Activated CD8-positive, alpha-beta T cell treated with anti-CD3 and anti-CD28 coated beads for 36 hours (primary cell): ENCODE measurements around the gene ABCC12. TPM values are rescaled to one million over a fixed set of nuclear protein-coding genes. Genes with fewer than 3 reads are reported as not detected.

Source experiments
- ATAC-seq: fragments of 200-7000 bp; cut with Tn5 transposase; one replicate; pipeline ENCODE4 v1.10.0; 2021; ENCODE audit warnings: mild to moderate bottlenecking, moderate library complexity
- CTCF ChIA-PET: fragments of 350-600 bp; sonication (Branson Sonifier 250); formaldehyde crosslinking; loops from one replicate; lab custom pipeline; 2021; ENCODE audit warnings: antibody characterized with exemption; lab: Charles Lee
- POLR2A ChIA-PET: fragments of 350-600 bp; sonication (Branson Sonifier 250); formaldehyde crosslinking; loops from one replicate; lab custom pipeline; 2021; ENCODE audit warnings: antibody characterized with exemption; lab: Charles Lee
- DNase-seq: peaks from one replicate; pipeline ENCODE4 v3.0.0-alpha.2; 2020
- H3K27ac Mint-ChIP-seq: one replicate; pipeline ENCODE4 v1.8.0; 2021; ENCODE audit warnings: mild to moderate bottlenecking, mixed read lengths
- H3K27me3 Mint-ChIP-seq: one replicate; pipeline ENCODE4 v1.8.0; 2021; ENCODE audit warnings: mixed read lengths
- H3K36me3 Mint-ChIP-seq: one replicate; pipeline ENCODE4 v1.8.0; 2021; ENCODE audit warnings: low read depth, mixed read lengths
- H3K4me1 Mint-ChIP-seq: one replicate; pipeline ENCODE4 v1.8.0; 2021; ENCODE audit warnings: low read depth, mixed read lengths
- H3K4me3 Mint-ChIP-seq: one replicate; pipeline ENCODE4 v1.8.0; 2021; ENCODE audit warnings: mild to moderate bottlenecking, moderate library complexity, mixed read lengths
- H3K9me3 Mint-ChIP-seq: one replicate; pipeline ENCODE4 v1.8.0; 2021; ENCODE audit warnings: mixed read lengths
- intact Hi-C: fragments of 100-400 bp; cut with micrococcal nuclease; formaldehyde crosslinking; loops from one replicate; pipeline ENCODE4 v1.10.0; 2022
- total RNA-seq, 2 experiments: library from RNA; stranded (reverse); gene quantifications; one replicate each; pipeline ENCODE4 v1.2.3, GENCODE V29; 2021
- TF ChIP-seq, protein P1 (sequence below): fragments of 200-600 bp; IDR thresholded peaks from one replicate; pipeline ENCODE4 v1.8.0; 2022; ENCODE audit warnings: antibody characterized with exemption, mild to moderate bottlenecking

ABCC12 gene
- total RNA-seq, 2 experiments from 2014 or later = not detected

DNA sequence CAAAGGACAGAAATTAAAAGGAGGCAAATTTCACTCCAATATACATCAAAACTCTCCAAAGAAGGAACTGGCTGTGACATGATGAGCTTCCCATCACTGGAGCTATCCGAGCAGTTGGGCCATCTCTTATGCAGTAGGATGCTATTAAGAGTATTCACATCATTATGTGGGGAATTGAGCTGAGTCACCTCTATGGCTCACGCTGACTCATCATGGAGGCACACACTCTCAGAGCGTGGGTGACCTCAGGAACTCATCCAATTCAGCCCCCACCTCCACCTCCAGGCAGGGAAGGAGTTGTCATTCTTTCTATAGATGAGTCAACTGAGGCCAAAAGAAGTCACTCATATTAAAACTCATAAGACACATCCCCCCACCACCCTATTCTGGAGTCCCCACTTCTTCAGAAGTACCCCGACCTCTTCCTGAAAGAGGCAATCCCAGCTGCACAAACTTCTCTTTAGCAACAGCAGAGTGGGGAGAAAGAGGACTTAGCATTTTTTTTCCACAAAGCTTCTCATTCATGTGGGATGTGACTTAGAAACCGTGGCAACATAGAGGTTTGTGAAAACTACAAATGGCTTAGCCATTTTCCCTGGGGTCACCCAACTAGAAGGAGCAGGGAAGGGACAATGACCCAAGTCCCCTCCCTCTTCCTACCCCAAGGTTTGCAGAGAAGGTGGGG lies 32.5 kb downstream of the ABCC12 start:
- Mint-ChIP-seq H3K27ac (no peak overlapping the region), H3K4me3 (no peak overlapping the region), H3K36me3 (no peaks in the 10 kb centered on the region), H3K9me3 (no peaks in the 10 kb centered on the region), H3K27me3 (peaks cover 9% of the 10 kb centered on the region), H3K4me1 (peaks cover 6% of the 10 kb centered on the region)
- CTCF ChIA-PET = interaction anchor here (1.3 to 1.9 kb wide), 3 partner anchors 41 to 982 kb away, joined by 3 to 6 read pairs (median 5); partner anchors contain the start of gene NETO2
- DNase-seq (peak; percentile 66), ATAC-seq (peak; percentile 84)
- TF ChIP-seq, protein P1, sequence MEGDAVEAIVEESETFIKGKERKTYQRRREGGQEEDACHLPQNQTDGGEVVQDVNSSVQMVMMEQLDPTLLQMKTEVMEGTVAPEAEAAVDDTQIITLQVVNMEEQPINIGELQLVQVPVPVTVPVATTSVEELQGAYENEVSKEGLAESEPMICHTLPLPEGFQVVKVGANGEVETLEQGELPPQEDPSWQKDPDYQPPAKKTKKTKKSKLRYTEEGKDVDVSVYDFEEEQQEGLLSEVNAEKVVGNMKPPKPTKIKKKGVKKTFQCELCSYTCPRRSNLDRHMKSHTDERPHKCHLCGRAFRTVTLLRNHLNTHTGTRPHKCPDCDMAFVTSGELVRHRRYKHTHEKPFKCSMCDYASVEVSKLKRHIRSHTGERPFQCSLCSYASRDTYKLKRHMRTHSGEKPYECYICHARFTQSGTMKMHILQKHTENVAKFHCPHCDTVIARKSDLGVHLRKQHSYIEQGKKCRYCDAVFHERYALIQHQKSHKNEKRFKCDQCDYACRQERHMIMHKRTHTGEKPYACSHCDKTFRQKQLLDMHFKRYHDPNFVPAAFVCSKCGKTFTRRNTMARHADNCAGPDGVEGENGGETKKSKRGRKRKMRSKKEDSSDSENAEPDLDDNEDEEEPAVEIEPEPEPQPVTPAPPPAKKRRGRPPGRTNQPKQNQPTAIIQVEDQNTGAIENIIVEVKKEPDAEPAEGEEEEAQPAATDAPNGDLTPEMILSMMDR = no peak
- POLR2A ChIA-PET = interaction anchor here (0.7 kb wide), 1 partner anchor 872 kb away, joined by 3 read pairs; no protein-coding TSS in a partner anchor
- intact Hi-C loops = no loop called here

DNA sequence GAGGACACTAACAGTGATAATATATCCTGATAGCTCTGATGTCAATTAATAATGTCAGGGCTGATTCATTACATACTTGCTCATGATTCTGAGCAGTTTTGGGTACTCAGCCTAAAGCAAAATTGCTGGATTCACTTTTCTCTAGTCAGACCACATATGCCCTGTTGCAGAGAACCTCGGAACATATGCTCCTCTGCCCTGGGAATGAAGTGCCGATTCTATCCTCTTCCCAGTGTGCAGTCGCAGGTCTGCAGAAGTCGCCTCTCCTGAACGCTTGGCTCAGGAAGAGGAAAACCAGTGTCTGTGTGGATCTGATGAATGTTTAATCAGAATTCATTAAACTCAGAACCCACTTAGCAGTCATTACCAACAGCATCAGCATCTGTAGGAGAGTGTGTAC lies 34.5 kb downstream of the ABCC12 start:
- intact Hi-C loops = no loop called here
- DNase-seq = no peak

DNA sequence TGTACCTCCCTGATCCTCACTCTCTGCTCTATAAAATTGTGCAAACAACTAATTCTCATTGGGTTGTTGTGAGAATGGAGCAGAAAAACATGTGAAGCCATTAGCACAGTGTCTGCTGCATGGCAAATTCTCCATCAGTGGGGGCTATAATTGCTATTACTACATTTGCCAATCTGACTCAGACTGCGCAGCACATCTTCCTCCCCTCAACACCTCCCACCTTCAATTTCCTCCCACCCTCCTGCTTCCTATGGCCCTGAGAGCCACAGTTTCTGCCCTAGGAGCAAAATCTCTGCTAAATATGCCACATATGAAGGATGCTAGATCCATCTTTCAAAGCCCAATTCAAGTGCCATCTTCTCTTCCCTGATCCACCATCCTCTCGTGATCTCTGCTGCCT lies 37.0 kb downstream of the ABCC12 start:
- no peak for ATAC-seq
- TF ChIP-seq, protein P1 = no peak
- Mint-ChIP-seq H3K4me1 (peaks cover 6% of the 10 kb centered on the region), H3K9me3 (no peaks in the 10 kb centered on the region), H3K27ac (no peak overlapping the region), H3K4me3 (no peak overlapping the region), H3K36me3 (no peaks in the 10 kb centered on the region), H3K27me3 (peaks cover 2% of the 10 kb centered on the region)
- POLR2A ChIA-PET = no interaction called here
- CTCF ChIA-PET = interaction anchor here (1.0 to 1.5 kb wide), 2 partner anchors 64 to 109 kb away, joined by 3 read pairs; no protein-coding TSS in a partner anchor
- DNase-seq = no peak
- intact Hi-C loops = no loop called here

More for the DNA sequence above, 34.5 kb downstream of the ABCC12 start:
- H3K27me3 Mint-ChIP-seq = peaks cover 10% of the 10 kb centered on the region
- H3K4me3 Mint-ChIP-seq = no peak overlapping the region
- ChIA-PET POLR2A (no interaction called here), CTCF (interaction anchor here (0.9 kb wide), 1 partner anchor 43 kb away, joined by 3 read pairs; no protein-coding TSS in a partner anchor)
- ATAC-seq = no peak
- H3K9me3 Mint-ChIP-seq = no peaks in the 10 kb centered on the region
- TF ChIP-seq, protein P1 = no peak
- H3K4me1 Mint-ChIP-seq = peaks cover 6% of the 10 kb centered on the region
- no peaks in the 10 kb centered on the region for H3K36me3 Mint-ChIP-seq
- no peak overlapping the region for H3K27ac Mint-ChIP-seq

DNA sequence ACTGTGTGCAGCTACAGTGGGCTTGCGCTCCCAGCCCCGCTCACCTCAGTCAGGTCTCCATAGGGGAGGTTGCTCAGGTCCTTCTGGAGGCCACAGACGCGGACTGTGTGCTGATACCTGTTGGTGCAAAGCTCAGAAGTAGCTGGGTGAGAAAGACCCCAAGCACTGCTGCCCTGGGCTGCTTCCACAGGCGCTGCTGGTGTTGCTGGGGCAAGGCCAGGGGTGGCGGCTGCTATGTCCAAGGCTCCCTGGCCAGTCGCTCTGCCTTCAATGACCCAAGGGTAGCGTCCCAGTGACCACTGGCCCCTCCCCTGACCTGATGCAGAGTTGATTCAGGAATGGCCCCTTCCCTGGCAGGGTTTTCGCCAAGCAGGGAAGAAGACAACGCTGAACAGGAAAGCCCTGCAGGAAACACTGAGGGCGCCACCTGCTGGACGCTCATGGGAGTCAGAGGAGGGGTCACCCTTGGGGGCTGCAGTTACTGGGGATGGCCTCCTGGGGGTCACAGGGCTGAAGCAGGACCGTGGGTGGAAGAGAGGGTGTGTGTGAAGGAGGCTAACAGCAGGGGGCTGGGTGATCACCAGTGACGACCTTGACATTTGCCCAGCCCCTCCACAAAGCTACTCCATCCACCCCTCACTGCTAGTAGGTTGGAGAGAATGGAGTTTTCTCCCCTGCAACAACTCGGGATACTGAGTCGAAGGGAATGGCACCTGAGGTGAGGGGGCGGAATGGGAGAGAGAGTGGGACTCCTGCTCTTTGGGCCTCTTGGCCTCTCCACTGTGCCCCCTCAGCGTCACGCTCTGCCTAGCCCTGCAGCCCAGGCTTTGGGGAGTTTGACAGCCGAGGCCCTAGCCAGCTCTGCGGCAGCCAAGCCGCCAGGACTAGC lies 38.3 kb downstream of the ABCC12 start:
- intact Hi-C loops = no loop called here
- TF ChIP-seq, protein P1 = peak; percentile 70
- Mint-ChIP-seq H3K27me3 (peaks cover 2% of the 10 kb centered on the region), H3K4me1 (no peaks in the 10 kb centered on the region), H3K9me3 (no peaks in the 10 kb centered on the region), H3K4me3 (no peak overlapping the region), H3K36me3 (no peaks in the 10 kb centered on the region), H3K27ac (no peak overlapping the region)
- ChIA-PET CTCF (interaction anchor here (1.0 to 1.5 kb wide), 3 partner anchors 47 to 975 kb away, joined by 3 to 4 read pairs (median 3); no protein-coding TSS in a partner anchor), POLR2A (no interaction called here)
- ATAC-seq (peak; percentile 93), DNase-seq (peak; percentile 73)
